NB4 (cell line): ENCODE measurements around the gene CIAO3.

Source experiments
- DNase-seq: peaks from one replicate; pipeline ENCODE4 v3.0.0; 2010; ENCODE audit warnings: low read depth
- H3K4me3 ChIP-seq: one replicate; pipeline ENCODE4 v1.5.1; 2011; ENCODE audit warnings: mild to moderate bottlenecking, low read depth, low read length, moderate library complexity
- MYC ChIP-seq: IDR thresholded peaks from 2 replicates; pipeline ENCODE4 v1.6.1; 2011; ENCODE audit warnings: low read depth, low read length
- POLR2A ChIP-seq: IDR thresholded peaks from 2 replicates; pipeline ENCODE4 v1.6.1; 2011; ENCODE audit warnings: mild to moderate bottlenecking; ENCODE audit not compliant: insufficient read length; ENCODE audit errors: extremely low read depth
- TF ChIP-seq, protein P1 (sequence below): IDR thresholded peaks from 2 replicates; pipeline ENCODE4 v1.6.1; 2011; ENCODE audit warnings: low read depth, low read length
- TF ChIP-seq, protein P2 (sequence below): IDR thresholded peaks from one replicate; pipeline ENCODE4 v1.5.1; 2012; ENCODE audit warnings: low read depth, low read length

The CIAO3 gene

DNA sequence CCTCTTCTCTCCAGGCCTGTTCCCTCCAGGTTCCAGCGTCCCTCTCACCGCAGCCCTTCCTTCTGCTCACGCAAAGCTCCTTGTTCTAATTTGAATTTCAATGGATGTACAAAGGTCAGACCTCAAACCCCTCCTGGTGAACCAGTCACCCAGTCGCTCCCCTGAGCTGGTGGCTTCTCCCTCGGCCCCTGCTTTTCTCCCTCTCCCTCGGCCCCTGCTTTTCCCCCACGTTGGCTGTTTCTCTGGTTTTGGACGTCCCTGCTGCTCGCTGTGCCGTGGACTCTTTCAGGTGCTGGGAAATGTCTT, 11.2 kb upstream of the CIAO3 start:
- H3K4me3 ChIP-seq: no peak overlapping the region
- DNase-seq: no peak
- TF ChIP-seq POLR2A: no peak
- TF ChIP-seq MYC: no peak
- TF ChIP-seq, protein P1, sequence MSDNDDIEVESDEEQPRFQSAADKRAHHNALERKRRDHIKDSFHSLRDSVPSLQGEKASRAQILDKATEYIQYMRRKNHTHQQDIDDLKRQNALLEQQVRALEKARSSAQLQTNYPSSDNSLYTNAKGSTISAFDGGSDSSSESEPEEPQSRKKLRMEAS: no peak
- TF ChIP-seq, protein P2, sequence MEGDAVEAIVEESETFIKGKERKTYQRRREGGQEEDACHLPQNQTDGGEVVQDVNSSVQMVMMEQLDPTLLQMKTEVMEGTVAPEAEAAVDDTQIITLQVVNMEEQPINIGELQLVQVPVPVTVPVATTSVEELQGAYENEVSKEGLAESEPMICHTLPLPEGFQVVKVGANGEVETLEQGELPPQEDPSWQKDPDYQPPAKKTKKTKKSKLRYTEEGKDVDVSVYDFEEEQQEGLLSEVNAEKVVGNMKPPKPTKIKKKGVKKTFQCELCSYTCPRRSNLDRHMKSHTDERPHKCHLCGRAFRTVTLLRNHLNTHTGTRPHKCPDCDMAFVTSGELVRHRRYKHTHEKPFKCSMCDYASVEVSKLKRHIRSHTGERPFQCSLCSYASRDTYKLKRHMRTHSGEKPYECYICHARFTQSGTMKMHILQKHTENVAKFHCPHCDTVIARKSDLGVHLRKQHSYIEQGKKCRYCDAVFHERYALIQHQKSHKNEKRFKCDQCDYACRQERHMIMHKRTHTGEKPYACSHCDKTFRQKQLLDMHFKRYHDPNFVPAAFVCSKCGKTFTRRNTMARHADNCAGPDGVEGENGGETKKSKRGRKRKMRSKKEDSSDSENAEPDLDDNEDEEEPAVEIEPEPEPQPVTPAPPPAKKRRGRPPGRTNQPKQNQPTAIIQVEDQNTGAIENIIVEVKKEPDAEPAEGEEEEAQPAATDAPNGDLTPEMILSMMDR: no peak

- no peak overlapping the region for H3K4me3 ChIP-seq
- no peak for DNase-seq
- TF ChIP-seq POLR2A (no peak), MYC (no peak)
- TF ChIP-seq, protein P1: no peak
- TF ChIP-seq, protein P2: no peak
Observed at GRCh38 chr16:751152-752006, 10.6 kb upstream of the CIAO3 start.

GRCh38 chr16:750485-750884, 9.7 kb upstream of the CIAO3 start:
- no peak for DNase-seq
- no peak overlapping the region for H3K4me3 ChIP-seq
- TF ChIP-seq POLR2A (no peak), MYC (no peak)
- TF ChIP-seq, protein P2: no peak
- TF ChIP-seq, protein P1: no peak

DNA sequence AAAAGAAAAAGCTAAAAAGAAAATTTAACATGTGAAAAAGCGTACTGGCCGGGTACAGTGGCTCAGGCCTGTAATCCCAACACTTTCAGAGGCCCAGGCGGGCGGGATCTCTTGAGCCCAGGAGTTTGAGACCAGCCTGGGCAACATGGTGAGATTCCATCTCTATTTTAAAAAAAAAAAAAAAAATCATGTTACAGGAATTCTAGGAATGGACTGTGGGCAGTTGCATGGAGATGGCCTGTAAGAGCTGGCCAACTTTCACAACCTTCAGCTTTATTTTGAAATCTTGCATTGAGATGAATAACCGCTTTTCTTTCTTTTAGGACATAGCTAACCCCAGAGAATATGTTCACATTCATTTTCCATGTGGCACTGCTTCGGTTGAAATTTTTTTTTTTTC, 8.2 kb upstream of the CIAO3 start:
- DNase-seq: no peak
- H3K4me3 ChIP-seq: no peak overlapping the region
- TF ChIP-seq, protein P2: no peak
- TF ChIP-seq MYC: no peak
- TF ChIP-seq, protein P1: no peak
- TF ChIP-seq POLR2A: no peak

DNA sequence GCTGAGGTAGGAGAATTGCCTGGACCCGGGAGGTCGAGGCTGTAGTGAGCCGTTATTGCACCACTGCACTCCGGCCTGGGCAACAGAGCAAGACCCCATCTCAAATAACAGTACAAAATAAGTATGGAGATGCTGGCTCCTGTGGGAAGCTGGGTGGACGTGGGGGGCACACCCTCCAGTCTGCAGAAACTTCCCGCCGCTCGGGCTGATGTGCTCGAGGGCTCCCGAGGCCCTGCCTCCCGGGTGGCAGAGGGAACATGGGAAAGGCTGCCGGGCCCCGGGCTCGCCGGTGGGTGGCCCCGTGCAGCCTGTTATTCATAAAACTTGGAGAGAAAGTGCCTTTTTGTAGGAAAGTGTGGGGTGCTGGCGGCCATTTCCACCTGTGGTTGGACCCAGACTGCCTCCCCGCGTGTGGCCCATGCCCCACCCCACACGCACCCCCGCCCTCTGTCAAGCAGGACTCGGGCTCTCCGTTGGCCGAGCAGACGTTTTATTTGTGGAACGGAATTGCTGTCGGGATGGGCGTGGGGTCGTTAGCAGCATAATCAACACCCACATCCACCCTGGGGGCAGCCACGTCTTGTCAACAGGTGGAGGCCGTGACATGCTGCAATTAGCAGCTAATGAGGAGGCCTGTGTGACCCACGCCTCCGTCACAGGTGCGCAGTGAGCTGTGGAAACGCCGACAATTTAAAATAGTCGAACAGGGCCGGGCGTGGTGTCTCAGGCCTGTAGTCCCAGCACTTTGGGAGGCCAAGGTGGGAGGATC, 7.4 kb upstream of the CIAO3 start:
- H3K4me3 ChIP-seq: no peak overlapping the region
- TF ChIP-seq, protein P1: no peak
- DNase-seq: no peak

DNA sequence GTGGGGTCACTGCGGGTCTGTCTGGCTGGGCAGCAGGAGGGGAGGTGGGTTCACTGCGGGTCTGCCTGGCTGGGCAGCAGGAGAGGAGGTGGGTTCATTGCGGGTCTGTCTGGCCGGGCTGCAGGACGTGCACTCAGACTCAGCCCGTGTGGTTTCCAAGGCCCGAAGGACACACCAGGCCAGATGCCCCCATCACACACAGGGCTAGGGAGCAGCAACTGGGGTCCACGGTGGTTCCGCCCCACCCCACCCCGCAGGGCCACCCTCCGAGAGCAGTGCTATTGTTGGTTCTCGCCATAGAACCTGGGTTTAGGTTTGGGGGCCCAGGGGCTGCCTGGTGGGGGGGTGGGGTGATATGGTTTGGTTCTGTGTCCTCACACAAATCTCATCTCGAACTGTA, 5.8 kb upstream of the CIAO3 start:
- DNase-seq: no peak
- TF ChIP-seq, protein P2: no peak
- TF ChIP-seq MYC (no peak), POLR2A (no peak)
- TF ChIP-seq, protein P1: no peak
- H3K4me3 ChIP-seq: no peak overlapping the region
